Astrocyte (in vitro differentiated cells and primary cell): ENCODE measurements around the gene CAPN5. TPM values are rescaled to one million over a fixed set of nuclear protein-coding genes. Genes with fewer than 3 reads are reported as not detected.

Source experiments
- DNase-seq: peaks from one replicate; pipeline ENCODE4 v3.0.0-alpha.2; 2010; ENCODE audit warnings: low read depth
- FAIRE-seq: peaks from 2 replicates; lab custom pipeline; 2011; peaks lifted over from hg19 to GRCh38; lab: Jason Lieb, UNC
- H2AFZ ChIP-seq: 2 replicates; pipeline ENCODE4 v1.6.0; 2012; ENCODE audit warnings: low read depth, low read length, inconsistent platforms
- H3K27ac ChIP-seq: 2 replicates; pipeline ENCODE4 v1.5.1; 2011; ENCODE audit warnings: low read depth, low read length, inconsistent platforms
- H3K27me3 ChIP-seq: 2 replicates; pipeline ENCODE4 v1.6.0; 2011; ENCODE audit warnings: low read length, inconsistent platforms; ENCODE audit not compliant: insufficient read depth
- H3K36me3 ChIP-seq: 2 replicates; pipeline ENCODE4 v1.5.1; 2011; ENCODE audit warnings: low read length, inconsistent platforms; ENCODE audit not compliant: insufficient read depth
- H3K4me1 ChIP-seq: 2 replicates; pipeline ENCODE4 v1.5.1; 2011; ENCODE audit warnings: low read length, inconsistent platforms; ENCODE audit not compliant: insufficient read depth
- H3K4me2 ChIP-seq: 2 replicates; pipeline ENCODE4 v1.6.0; 2012; ENCODE audit warnings: low read length, inconsistent platforms
- H3K4me3 ChIP-seq: 2 replicates; pipeline ENCODE4 v1.5.1; 2011; ENCODE audit warnings: low read depth, mild to moderate bottlenecking, low read length, inconsistent platforms; ENCODE audit not compliant: insufficient read depth
- H3K79me2 ChIP-seq: 2 replicates; pipeline ENCODE4 v1.6.0; 2012; ENCODE audit warnings: mild to moderate bottlenecking, low read length, inconsistent platforms; ENCODE audit not compliant: insufficient read depth
- H3K9ac ChIP-seq: 2 replicates; pipeline ENCODE4 v1.6.0; 2012; ENCODE audit warnings: mild to moderate bottlenecking, low read length, inconsistent platforms
- H3K9me3 ChIP-seq: 2 replicates; pipeline ENCODE4 v1.5.1; 2012; ENCODE audit warnings: low read depth, mild to moderate bottlenecking, low read length, inconsistent platforms; ENCODE audit not compliant: insufficient read depth
- H4K20me1 ChIP-seq: 2 replicates; pipeline ENCODE4 v1.6.0; 2012; ENCODE audit warnings: low read length, inconsistent platforms; ENCODE audit not compliant: insufficient read depth
- H3K27ac Mint-ChIP-seq: one replicate; pipeline ENCODE4 v1.8.0; 2021; ENCODE audit warnings: mild to moderate bottlenecking, mixed read lengths; ENCODE audit not compliant: unreplicated experiment
- H3K27me3 Mint-ChIP-seq: one replicate; pipeline ENCODE4 v1.8.0; 2021; ENCODE audit warnings: low read depth, mixed read lengths; ENCODE audit not compliant: unreplicated experiment
- H3K36me3 Mint-ChIP-seq: one replicate; pipeline ENCODE4 v1.8.0; 2021; ENCODE audit warnings: low read depth, mixed read lengths; ENCODE audit not compliant: unreplicated experiment
- H3K4me1 Mint-ChIP-seq: one replicate; pipeline ENCODE4 v1.8.0; 2021; ENCODE audit warnings: low read depth, mixed read lengths; ENCODE audit not compliant: unreplicated experiment
- H3K4me3 Mint-ChIP-seq: one replicate; pipeline ENCODE4 v1.8.0; 2021; ENCODE audit warnings: mild to moderate bottlenecking, moderate library complexity, mixed read lengths; ENCODE audit not compliant: unreplicated experiment
- H3K9me3 Mint-ChIP-seq: one replicate; pipeline ENCODE4 v1.8.0; 2021; ENCODE audit warnings: mild to moderate bottlenecking, mixed read lengths; ENCODE audit not compliant: unreplicated experiment
- EZH2 ChIP-seq: IDR thresholded peaks from 2 replicates; pipeline ENCODE4 v1.6.1; 2012; ENCODE audit warnings: mild to moderate bottlenecking, low read length, inconsistent platforms; ENCODE audit not compliant: insufficient read depth
- total RNA-seq: library from RNA; stranded (reverse); gene quantifications from 2 replicates; pipeline ENCODE4 v1.2.1, GENCODE V29; 2021
- TF ChIP-seq, protein P1 (sequence below): IDR thresholded peaks from 2 replicates; pipeline ENCODE4 v1.5.1; 2011; ENCODE audit warnings: low read depth, mild to moderate bottlenecking, inconsistent platforms, low read length, moderate library complexity; ENCODE audit not compliant: insufficient read depth

CAPN5 gene
- total RNA-seq, 1 donor from 2014 or later, result 17.4 TPM

DNA sequence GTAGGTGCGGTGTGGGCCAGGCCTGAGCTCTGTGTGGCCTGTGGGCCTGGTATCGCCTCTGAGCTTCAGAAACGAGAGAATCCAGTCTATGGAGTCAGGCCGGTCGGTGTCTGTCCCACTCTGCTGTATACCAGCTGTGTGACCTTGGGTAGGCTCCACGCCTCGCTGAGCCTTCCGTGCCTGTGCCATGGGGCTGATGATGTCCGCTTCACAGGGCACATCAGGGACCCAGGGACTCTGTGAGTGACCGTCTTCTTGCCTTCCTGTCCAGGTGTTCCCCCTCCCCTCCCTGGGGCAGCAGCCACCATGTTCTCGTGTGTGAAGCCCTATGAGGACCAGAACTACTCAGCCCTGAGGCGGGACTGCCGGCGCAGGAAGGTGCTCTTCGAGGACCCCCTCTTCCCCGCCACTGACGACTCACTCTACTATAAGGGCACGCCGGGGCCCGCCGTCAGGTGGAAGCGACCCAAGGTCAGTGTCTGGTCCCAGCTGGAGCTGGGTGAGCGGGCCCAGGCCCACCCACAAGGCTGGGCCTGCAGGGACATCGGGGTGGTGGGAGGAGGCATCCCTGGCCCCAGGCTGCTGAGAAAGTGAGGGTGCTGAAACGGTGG, 17.9 kb downstream of the CAPN5 start:
- Mint-ChIP-seq H3K4me3 (no peak overlapping the region), H3K27me3 (no peaks in the 10 kb centered on the region), H3K27ac (no peak overlapping the region), H3K36me3 (no peaks in the 10 kb centered on the region), H3K9me3 (no peaks in the 10 kb centered on the region), H3K4me1 (no peaks in the 10 kb centered on the region)
- no peak overlapping the region for H3K9ac ChIP-seq
- no peak overlapping the region for H3K27ac ChIP-seq
- H3K79me2 ChIP-seq, result peaks cover 4% of the 10 kb centered on the region
- H4K20me1 ChIP-seq, result peaks cover 19% of the 10 kb centered on the region
- no peak overlapping the region for H3K4me2 ChIP-seq
- TF ChIP-seq EZH2, result no peak
- TF ChIP-seq, protein P1, sequence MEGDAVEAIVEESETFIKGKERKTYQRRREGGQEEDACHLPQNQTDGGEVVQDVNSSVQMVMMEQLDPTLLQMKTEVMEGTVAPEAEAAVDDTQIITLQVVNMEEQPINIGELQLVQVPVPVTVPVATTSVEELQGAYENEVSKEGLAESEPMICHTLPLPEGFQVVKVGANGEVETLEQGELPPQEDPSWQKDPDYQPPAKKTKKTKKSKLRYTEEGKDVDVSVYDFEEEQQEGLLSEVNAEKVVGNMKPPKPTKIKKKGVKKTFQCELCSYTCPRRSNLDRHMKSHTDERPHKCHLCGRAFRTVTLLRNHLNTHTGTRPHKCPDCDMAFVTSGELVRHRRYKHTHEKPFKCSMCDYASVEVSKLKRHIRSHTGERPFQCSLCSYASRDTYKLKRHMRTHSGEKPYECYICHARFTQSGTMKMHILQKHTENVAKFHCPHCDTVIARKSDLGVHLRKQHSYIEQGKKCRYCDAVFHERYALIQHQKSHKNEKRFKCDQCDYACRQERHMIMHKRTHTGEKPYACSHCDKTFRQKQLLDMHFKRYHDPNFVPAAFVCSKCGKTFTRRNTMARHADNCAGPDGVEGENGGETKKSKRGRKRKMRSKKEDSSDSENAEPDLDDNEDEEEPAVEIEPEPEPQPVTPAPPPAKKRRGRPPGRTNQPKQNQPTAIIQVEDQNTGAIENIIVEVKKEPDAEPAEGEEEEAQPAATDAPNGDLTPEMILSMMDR, result no peak
- DNase-seq, result no peak
- H3K27me3 ChIP-seq, result no peaks in the 10 kb centered on the region
- no peaks in the 10 kb centered on the region for H3K36me3 ChIP-seq
- H2AFZ ChIP-seq, result no peak overlapping the region
- H3K9me3 ChIP-seq, result no peaks in the 10 kb centered on the region
- peaks cover 13% of the 10 kb centered on the region for H3K4me1 ChIP-seq
- no peak for FAIRE-seq
- H3K4me3 ChIP-seq, result no peak overlapping the region

DNA sequence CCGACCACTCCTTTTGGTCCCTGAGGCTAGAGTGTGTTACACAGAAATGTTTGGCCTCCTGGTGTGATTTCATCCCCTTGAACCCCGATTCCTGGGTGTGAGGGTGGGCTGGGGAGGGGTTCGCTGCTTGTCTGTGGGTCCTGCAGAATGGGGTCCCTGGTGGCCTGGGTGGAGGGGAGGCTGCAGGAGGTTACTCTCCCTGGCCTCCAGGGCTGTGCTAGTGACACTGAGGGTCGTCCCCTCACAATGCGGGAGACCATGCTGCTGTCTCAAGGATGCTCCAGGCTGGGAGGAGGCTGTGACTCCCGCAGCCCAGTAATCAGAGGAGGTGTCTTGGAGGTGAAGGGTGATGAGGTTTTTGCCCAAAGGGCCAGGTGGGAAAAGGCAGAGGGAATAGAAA, 18.9 kb downstream of the CAPN5 start:
- no peak overlapping the region for H3K4me3 Mint-ChIP-seq
- no peak overlapping the region for H2AFZ ChIP-seq
- no peak overlapping the region for H3K27ac ChIP-seq
- H3K4me1 ChIP-seq, result peaks cover 10% of the 10 kb centered on the region
- peaks cover 20% of the 10 kb centered on the region for H4K20me1 ChIP-seq
- no peak for TF ChIP-seq EZH2
- TF ChIP-seq, protein P1, result no peak
- no peaks in the 10 kb centered on the region for H3K4me1 Mint-ChIP-seq
- no peaks in the 10 kb centered on the region for H3K36me3 Mint-ChIP-seq
- H3K27ac Mint-ChIP-seq, result no peak overlapping the region
- H3K79me2 ChIP-seq, result peaks cover under 1% of the 10 kb centered on the region
- no peak overlapping the region for H3K9ac ChIP-seq
- H3K4me2 ChIP-seq, result no peak overlapping the region
- no peaks in the 10 kb centered on the region for H3K27me3 ChIP-seq
- no peaks in the 10 kb centered on the region for H3K9me3 Mint-ChIP-seq
- H3K4me3 ChIP-seq, result no peak overlapping the region
- FAIRE-seq (no peak), DNase-seq (no peak)
- no peaks in the 10 kb centered on the region for H3K36me3 ChIP-seq
- H3K27me3 Mint-ChIP-seq, result no peaks in the 10 kb centered on the region
- H3K9me3 ChIP-seq, result no peaks in the 10 kb centered on the region
